HT-29 (cell line): ENCODE data around the gene PITPNB. TPM values are rescaled to one million over a fixed set of nuclear protein-coding genes. Genes with fewer than 3 reads are reported as not detected.

Experiments used
- DNase-seq: peaks from one replicate; pipeline ENCODE4 v3.0.0-alpha.2; 2015; ENCODE audit warnings: low spot score
- total RNA-seq: library from RNA; depleted of rRNA; stranded (reverse); fragments of >200 nt; shearing (Covaris generic); gene quantifications from 2 replicates; pipeline ENCODE4 v1.2.3, GENCODE V29; 2014

The PITPNB gene
- total RNA-seq, 1 experiment from 2014 or later: 12.3 TPM

DNA sequence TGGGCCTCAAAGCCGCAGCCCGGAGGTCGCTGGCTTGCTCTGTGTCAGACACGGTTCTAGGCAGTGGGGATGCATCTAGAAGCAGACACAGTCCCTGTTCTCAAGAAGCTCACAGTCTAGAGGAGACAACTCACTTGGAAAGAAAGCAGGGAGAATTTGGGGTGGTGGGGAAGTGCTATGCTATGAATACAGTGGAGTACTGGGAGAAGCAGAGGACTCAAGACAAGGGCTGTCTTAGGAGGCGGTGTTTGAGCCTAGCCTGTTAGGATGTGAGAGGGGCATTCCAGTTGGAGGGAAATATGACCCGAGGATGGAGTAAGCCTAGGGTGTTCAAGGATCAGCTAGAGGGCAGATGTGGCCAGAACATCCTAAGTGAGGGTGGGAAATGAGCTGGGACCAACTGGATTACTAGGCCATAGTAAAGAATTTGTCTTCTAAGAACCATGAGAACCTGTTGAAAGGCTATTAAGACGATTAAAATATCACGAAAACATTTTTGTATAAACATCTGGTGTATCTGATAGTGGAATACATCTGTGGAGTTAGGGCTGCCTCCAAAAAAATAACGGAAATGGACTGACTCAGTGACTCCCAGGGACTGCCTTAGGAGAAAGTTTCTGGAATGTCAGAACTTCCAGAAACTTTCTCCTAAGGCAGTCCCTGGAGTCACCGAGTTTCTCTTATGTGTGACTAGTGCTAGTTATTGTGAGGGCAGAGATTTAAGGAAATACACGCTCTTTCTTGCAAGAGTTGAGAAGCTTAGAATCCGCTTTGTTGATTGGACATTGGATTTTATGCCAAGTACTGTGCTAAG, 1.1 kb upstream of the PITPNB start:
- peak; percentile 45 for DNase-seq

DNA sequence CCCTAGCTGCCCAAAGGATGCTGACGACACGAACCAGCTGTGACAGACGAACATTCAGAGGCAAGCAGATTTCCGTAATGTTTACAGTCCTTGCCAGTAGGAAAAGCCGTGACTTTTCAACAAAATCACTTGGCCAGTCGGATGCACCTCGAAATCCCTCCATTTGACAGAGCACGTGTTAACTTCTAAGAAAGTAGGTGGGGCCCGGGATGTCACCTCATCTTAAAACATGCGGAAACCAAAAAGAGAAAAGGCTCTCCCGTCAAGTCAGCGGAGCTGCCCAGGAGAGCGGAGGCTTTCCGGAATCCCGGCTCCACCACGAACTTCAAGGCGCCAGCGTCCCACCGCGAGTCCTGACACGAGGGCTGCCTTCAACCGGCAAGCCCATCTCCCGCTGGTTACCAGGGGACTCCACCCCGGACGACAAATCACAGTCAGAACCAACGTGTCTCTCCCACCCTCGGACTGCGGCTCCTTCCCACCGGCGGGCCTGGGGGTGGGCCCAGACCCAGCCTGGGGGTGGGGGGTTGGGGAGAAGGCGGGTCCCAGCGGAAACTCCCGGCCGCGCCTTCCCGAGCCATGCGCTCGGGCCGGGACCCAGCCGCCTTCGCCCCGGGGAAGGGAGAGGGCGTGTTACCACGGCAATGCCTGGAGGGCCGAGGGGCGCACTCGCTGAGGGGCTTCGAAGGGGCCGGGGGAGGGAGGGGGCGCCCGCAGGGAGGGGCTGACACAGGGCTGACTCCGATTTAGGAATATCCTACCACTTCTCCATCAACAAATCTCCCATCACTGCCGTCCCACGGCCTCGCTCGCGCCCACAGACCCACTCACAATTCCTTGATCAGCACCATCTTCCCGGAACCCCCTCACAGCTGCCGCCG, 475 bp downstream of the PITPNB start:
- peak; percentile 39 for DNase-seq

DNA sequence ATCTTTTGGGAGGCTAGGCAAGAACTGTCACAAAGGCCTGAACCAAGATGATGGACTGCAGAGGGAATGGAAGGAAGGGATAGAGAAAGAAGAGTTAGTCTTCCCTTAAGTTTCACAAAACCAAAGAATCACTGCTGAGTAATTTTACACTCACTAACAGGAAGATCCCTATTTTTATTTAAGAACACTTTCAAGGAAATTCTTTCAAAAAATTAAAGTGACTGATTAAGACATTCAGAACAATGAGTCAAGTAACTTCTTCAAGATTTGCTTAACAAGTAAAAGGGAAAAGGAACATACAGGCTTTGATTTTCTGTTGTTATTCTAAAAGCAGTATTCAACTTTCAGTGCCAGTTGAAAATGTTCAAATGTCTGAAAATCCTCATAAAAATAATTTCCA, 3.1 kb downstream of the PITPNB start:
- DNase-seq: no peak

DNA sequence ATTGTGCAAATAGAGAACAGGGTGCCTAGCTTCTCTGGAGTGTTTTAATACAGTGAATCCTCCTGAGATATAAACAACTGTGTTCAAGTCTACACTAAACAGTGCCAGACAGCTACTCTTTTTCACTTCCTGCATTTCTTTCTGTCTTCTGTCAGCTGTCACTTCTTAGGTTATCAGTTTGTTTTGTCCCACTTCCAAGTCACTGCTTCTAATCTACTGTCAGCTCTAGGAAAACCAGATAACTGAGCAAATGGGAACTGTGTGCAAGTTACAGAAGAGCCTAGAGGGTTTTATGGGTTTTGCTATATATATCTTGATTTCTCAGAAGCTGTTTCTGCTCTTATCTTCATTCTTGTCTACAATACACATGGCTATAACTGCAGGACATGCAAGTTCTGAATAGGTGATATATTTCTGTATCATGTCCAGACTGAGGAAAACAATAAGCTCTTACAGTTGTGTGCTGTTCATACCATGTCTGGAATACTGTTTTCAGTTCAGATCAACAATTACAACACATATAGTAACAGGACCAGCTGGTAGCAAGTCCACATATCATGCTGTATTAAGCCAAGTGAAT, 5.8 kb downstream of the PITPNB start:
- DNase-seq: no peak

DNA sequence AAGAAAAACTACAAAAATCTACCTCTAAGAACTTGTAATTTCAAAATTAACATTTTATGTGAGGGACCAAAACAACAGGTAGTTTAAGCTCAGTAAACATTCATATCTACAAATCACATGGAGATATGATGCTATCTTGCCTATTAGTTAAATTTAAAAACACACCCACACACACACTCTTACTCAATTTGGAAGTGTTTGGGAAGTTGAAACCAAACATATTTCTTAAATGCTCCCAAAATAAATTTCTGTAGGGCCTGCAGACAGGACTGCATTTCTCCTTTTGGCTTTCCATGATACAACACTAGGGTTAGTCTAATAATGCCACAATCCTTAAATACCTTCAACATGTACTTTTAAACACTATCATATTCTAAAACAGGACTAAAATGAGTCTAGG, 7.0 kb downstream of the PITPNB start:
- DNase-seq: no peak

DNA sequence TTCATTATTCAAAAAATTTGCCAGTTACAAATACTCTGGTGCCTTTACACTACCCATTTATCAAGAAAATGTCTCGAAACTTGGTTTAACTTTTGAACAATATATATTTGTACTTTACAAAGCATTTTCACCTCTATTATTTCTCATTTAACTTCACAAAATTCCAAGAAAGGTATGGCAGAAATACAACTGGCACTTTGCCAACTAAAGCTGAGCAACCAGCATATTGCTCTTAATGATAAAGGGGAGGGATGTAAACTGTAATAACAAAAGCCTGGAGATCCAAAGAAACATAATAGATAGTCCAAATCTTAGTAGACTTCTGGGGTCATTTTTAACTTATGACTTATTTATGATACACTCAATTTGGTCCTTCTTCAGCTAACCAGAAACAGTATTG, 7.7 kb downstream of the PITPNB start:
- no peak for DNase-seq

DNA sequence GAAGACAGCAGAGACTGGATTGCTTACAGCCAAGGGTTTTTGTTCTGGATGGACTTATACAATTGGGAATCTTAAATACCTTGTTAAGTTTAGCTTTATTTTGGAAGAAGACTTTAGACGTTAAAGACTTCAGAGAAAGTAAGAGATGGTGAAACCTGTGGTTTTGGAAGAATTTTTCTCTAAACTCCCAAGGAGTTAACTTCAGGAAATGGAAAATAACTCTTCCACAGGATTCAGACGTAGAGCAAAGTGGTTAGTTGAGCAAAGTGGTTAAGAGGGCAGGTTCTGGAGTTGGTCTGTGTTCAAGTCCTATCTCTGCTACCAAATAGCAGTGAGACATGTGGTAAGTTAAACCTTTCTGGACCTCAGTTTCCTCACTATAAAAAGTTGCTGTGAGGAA, 12.8 kb downstream of the PITPNB start:
- DNase-seq: no peak

DNA sequence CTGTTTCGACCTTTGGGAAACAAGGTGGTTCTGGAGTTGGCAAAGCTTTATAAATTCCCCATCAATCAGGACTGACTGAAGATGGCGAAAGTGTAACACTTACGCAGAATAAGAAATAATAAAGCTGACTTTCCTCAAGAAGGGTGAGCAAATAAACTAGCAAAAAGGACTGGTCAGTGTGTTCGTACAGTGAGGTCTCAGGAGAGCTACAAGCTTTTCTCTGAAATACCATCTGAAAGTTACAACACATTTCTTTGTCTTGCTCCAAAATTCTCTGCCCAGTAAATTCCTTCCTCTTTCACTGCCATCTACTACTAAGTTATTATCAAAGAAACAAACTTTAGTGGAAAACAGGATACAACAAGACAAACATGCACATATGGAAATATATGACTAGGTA, 13.4 kb downstream of the PITPNB start:
- DNase-seq: no peak

DNA sequence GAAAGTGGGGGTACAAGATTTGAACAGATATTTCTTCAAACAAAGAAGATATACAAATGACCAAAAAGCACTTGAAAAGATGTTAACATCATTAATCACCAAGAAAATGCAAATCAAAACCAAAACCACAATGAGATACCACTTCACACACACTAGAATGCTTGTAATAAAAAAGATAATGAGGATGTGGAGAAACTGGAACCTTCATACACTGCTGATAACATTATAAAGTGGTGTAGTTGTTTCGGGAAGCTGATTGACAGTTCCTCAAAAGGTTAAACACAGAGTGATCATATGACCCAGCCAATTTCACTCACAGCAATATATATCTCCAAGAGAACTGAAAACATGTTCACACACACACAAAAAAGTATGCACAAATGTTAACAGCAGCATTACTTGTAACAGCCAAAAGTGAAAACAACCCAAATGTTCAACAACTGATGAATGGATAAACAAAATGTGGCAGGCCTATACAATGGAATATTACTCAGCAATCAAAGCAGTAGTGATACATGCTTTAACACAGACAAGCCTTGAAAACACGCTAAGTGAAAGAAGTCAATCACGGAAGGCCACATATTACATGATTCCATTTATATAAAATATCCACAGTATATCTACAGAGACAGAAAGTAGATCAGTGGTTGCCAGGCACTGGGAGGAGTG, 15.1 kb downstream of the PITPNB start:
- DNase-seq: no peak

DNA sequence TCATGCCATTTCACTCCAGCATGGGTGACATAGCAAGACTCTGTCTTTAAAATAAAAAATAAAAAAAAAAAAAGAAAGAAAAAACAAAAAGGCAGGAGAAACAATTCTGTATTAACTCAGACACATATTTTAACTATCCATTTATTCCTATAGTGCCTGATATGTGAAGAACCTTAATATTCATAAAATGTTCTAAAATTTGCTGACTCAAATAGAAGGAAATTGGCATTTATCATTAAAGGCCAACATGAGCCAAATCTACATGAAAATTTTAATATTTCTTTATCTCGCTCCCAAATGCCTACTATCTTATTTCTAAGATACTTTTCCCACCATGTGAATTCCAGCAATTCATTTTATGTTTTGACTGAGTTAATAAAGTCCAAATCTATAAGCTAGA, 18.9 kb downstream of the PITPNB start:
- no peak for DNase-seq

DNA sequence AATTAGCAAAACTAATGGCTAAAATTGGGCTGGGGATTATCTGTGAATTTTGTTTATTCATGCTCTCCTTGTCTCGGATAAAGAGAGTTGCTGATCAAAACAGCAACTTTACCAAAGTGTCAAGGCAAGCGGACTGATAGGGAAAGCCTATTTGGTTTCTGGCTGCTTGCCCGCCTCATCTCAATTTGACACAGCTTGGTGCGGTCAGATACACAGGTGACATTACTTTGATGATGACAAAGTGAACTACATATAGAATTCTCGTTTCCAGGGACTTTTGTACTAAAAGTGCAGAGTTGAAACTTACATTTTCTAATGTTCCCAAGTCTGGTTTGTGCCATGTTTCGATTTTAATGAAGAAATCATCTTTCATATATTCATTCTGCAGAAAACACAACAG, 22.8 kb downstream of the PITPNB start:
- no peak for DNase-seq

DNA sequence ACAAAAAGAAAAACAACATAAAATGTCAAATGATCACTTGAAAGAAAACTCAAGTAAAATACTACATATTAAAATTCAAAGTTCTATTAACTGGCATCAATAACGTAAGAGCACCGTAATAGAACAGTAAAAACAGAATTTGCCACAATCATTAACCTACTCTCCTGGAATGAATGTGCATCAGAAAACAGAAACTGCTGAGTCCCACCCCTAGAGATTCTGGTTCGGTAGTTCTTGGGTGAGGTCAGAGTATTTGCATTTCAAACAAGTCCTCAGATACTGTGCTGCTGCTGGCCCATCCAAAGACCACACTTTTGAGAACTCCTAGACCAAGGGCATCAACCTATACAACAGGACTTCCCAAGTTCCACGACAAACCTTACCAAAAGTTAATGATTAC, 23.5 kb downstream of the PITPNB start:
- DNase-seq: no peak

DNA sequence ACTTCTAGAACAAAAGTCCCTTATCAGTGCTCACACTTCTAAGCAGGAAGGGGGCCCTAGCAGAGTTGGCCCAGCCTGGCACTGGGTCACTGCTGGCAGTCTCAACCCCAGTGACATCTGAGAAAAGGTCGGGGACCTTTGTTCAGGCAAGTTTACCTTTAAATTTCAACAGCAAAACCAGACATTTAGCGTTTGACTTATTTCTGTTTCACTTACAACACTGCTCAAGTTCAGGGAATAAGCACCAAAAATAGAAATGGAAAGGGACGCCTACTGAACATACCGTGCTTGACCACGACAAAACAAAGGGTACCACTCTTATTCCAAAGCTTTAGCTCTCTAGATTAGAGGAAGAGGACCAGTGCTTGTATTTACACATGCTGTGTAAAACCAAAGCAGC, 26.2 kb downstream of the PITPNB start:
- no peak for DNase-seq

DNA sequence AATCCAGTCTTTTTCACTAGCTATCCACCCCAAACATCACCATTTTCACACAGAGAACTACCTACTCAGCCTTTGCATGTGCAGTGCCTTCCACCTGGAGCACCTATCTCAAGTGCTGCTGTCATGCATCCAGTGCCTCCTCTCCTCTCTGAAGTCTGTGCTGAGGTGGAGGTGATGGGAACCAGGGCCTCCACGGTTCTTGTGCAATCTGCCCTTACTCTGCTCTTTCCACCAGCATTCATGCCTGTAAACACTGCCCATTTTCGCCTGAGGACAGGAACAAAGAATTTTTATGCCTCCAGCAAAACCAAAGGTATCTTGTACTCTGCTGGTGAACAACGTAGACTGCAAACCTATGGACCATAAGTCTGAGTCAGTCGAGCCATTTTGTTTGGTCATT, 27.0 kb downstream of the PITPNB start:
- DNase-seq: no peak

DNA sequence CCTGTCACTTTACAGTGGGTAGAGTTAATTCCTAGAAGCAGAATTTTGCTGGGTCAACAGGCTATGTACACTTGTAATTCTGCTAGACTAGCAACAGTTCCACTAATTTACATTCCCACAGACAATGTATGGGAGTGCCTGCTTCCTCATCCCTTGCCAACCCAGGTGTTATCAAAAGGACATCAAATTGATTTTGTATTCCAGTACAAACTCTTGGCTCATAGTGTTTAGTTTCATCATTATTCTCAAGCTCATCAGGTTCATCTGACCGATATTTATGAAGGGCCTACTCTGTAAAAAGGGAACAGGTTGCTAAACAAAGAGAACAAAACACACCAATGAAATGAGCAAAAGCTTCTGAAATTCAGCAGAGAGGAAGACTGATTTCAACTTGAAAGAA, 30.7 kb downstream of the PITPNB start:
- DNase-seq: no peak

DNA sequence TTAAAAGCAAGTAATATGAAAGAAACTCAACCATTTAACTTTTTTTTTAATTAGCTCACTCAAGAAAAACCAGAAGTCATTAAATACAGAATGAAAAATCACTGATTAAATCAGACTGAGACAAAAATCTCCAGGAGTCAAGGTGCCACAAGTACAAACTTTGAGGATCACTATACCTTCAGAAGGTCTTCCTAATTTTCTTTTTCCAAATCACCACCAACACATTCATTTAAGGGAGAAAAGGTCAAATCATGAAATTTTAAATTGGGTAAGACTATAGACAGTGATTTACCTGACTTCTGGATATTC, 32.3 kb downstream of the PITPNB start:
- no peak for DNase-seq

DNA sequence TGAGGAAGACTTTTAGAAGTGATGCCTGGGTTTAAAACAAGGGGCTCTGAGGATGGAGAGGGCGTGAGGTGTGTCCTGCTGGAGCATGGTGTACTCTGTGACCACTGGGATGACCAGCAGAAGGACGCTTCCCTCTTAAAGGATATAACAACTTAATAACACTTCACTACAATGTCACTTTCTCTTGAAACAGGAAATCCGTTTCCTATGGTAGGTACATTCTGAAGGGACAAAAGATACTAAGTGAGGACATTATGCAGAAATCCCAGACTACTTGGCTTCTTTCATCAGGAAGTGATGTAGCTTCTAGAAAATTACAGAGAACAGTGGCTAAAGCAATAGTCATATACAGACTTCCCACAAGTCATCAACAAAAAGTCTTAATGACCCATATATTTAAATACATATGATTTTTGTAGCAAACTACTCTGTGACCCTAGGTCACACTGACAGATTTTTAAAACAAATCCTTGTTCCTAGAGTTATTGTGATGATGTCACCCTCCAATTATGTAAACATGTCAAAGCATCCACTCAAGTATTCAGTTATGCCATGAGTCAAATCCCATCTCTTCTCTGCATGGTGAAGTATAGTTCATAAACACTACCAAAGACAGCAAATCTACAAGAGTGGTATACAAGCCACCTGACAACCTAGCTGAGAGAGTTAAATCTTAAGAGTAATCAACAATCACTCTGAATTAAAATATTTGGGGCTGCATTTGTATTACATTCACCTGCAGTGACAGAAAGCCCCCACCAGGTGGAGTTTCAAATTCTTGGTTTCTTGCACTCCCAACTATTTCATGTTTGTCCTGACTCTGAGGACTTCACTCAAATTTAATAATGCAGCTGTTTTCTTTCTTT, 32.8 kb downstream of the PITPNB start:
- DNase-seq: peak; percentile 58

DNA sequence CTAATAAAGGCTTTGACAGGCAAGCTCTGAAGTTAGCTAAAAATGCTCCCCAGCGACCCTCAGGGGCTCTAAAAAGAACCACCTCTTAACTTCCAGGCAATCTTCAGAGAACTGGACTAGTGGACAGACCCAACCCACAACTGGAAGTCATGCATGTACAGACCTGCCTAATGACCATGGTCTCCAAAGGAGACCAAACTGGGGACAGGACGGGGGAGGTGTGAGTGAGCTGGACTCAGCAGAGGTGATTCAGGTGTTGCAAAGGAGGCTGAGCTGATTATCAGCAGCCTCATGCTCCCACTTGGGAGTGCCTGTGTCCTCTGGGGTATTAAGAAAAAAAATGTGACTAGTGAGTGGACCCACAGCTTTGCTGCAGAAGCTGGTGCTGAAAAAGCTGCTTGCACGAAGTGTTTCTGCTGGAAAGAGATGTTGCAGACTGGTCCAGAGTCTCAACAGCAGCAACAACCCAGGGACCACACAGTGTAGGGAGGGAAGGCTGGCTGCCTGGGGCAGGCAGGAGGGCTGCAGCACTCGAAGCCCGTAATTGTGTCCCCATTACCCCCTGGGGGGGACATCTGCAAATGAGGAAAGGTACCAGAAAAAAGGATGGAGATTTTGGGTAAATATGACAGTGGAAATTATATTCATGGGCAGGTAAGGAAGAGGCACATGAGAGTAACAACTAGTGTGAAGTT, 35.3 kb downstream of the PITPNB start:
- DNase-seq: no peak

DNA sequence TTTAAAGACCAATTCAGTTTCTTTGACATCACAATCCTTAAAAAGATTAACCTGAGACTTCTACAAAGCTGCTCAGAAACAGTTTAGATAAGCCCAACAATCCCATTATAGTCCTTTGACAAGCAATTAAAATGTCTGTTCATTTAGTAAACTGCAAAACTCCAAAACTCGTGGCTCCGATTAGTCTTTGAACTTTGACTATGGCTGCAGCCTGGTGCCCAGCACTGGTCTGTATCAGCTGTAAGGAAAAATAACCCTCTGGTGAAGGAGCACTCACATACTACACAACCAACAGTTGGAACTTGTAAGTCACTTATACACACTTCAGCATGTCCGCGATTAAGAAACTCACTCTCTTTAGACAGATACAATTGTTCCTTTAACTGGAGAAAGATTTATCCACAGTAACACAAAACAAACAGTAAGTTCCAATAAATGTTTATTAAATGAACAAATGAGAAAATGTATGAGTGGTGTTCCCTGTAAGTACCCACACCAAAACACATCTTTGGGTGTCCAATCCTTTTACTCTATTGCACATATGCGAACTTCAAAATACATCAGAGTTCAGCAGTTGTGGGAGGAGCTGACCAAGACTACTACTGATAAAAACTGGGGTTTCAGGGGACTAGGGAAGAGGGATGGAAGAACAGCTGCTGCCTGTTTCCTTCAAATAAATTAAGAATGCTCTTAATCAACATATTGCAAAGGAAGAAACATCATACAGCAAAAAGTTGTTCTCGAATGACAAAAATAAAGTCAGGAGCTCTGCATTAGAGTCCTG, 36.4 kb downstream of the PITPNB start:
- DNase-seq: no peak

DNA sequence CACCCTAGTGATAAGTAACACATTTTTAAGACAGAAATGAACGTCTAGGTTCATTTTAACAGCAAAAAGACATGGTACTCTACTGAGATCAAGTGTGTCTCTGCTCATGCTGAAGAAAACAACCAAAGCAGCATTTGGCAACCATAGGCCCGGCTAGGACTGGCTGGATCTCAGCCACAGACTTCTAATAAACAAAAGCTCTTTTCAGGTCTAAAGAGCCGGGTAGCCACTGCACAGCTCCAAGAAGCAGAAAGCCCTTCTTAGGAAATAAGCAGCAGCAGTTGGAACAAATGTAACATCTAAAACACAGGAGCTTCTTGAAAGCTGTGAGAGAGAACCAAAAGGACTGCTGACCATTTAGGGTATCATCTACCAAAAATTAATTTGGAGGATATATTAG, 37.6 kb downstream of the PITPNB start:
- no peak for DNase-seq
